ENCODE data around the gene RGS3.
"Not testable (repeated sequence)": the region's sequence is repeated elsewhere in the genome, so short reads cannot be mapped to it uniquely, and the experiment has no call there.

Gene RGS3

GRCh38 chr9:113548221-113549041 is 84.9 kb downstream of the RGS3 start:
- DNase-seq (ENCODE audit: low spot score): no peak

DNA sequence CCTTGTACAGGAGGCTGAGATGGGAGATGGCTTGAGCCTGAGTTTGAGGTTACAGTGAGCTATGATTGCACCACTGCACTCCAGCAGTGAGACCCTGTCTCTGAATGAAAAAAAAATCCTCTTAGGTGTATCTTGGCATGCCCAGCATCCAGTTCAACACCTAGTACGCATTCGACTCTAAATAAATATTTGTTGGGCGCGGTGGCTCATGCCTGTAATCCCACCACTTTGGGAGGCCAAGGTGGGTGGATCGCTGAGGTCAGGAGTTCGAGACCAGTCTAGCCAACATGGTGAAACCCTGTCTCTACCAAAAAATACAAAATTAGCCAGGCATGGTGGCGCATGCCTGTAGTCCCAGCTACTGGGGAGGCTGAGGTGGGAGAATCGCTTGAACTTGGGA is 86.4 kb downstream of the RGS3 start:
- DNase-seq (ENCODE audit: low spot score): not testable (repeated sequence)

GRCh38 chr9:113556877-113557593 is 93.5 kb downstream of the RGS3 start:
- DNase-seq (ENCODE audit: low spot score): no peak

- no peak for DNase-seq (ENCODE audit: low spot score)
Measured at GRCh38 chr9:113558632-113559502, 95.3 kb downstream of the RGS3 start.

DNA sequence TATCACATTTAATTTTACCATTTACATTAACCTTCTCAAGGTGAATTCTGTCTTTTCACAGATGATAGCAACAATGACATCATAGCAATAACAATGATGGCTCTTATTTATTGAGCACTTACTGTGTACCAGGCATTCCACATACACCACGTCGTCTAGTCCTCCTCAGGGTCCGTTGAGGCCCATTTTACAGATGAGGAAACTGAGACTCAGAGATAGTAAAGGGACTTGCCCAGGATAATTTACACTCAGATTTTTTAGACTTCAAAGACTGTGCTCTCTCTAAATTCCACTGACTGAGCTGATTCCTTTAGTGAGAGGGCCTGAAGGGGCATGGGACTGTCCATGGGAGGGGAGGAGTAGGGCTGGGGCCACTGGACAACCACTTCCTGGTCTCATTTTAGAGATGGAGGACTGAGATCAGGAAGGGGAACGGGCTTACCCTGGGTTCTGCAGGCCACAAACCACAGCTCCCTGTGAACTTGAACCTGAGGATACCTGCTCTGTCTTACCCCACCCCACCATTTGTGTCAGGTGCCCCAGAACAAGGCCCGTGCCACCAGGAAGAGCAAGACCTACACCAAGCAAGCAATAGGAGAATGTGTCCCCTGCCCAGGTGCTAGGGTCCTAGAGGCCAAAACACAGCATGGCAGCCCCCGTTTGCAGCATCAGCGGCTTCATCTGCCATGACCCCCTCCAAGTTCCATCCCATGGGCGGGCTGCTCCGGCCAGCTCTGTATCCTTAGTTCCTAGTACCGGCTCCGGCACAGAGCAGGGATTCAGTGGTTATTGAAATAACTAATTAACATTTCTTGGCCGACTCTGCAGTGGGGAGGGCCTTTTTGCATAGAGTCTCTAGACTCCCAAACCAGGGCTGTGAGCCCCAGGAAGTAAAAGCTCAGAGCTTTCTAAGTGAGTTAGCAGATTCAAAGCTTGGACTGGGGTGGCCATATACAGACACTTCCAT is 96.6 kb downstream of the RGS3 start:
- no peak for DNase-seq (ENCODE audit: low spot score)

GRCh38 chr9:113562653-113563381 is 99.3 kb downstream of the RGS3 start:
- DNase-seq (ENCODE audit: low spot score): no peak

- DNase-seq (ENCODE audit: low spot score): no peak
Measured at GRCh38 chr9:113563826-113564497, 100.4 kb downstream of the RGS3 start.

DNA sequence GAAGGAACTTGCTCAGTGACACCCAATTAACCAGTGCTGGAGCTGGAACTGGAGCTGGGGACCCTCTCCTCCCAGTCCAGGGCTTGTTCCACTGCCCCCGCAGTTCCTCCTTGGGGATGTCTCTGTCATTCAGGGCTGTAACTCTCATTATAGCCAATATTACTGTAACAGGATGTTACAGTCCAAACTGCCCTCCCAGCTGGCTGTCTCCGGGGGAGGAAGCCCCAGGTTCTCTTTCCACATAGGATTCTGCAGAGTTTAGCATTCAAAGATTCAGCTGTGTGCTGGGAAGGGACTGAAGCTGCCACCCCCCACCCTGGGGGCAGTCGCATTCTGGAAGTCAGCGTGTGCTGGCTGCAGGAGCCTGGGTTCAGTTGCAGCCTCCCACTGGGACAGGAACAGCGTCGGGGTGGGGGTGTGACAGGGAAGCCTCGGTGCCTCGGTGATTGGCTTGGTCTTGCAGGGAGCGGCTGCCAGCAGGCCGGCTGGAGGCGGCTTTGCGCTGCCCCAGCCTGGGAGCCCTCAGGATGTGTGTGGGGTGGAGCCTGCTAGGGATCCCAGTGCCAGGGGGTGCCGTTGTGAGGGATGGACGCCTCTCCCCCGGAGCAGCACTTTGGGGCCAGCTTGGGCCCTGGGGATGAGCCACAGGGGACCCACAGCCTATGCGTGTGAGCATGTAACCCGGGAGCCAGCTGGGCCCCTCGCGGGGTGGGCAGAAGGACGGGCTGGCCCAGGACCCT is 101.1 kb downstream of the RGS3 start:
- no peak for DNase-seq (ENCODE audit: low spot score)

GRCh38 chr9:113566016-113566711 is 102.6 kb downstream of the RGS3 start:
- no peak for DNase-seq (ENCODE audit: low spot score)

DNA sequence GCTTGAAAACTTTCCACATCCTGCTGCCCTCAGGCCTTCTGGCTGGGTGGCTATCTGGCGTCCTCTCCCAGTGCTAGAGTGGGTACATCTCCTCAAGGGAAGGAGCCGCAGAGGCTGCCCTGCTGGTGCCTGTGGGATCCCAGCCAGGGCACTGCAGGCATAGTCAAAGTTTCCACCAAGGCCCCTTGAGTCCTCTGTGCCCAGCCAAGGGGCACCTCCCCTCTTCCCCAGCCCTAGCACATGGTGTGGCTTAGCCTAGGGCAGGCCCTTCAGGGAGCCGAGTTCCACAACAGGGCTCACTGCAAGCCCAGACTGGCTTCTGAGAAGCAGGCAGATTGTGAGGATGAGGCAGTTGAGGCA is 103.2 kb downstream of the RGS3 start:
- DNase-seq (ENCODE audit: low spot score): no peak

- DNase-seq (ENCODE audit: low spot score): no peak
Measured at GRCh38 chr9:113567361-113568080, 104.0 kb downstream of the RGS3 start.

DNA sequence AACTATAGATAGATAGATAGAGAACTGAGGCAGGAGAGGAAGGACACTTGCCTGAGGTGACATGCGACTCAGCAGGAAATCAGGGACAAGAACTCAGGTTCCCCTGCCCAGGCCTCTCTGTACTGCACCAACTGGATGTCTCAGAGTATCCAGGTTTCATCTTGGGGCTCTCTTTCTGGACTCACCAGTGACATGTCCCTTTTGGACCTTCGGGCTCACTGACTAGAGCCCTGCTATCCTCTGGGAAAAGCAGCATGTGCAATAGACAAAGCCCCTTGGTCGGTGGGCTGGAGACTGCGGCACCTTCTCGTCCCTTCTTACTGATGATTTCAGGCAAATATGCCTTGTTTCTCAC is 104.5 kb downstream of the RGS3 start:
- DNase-seq (ENCODE audit: low spot score): no peak

- DNase-seq (ENCODE audit: low spot score): no peak
Measured at GRCh38 chr9:113568571-113569321, 105.2 kb downstream of the RGS3 start.

GRCh38 chr9:113569472-113570060 is 106.0 kb downstream of the RGS3 start:
- DNase-seq (ENCODE audit: low spot score): no peak

- DNase-seq (ENCODE audit: low spot score): no peak
Measured at GRCh38 chr9:113570106-113570505, 106.6 kb downstream of the RGS3 start.

DNA sequence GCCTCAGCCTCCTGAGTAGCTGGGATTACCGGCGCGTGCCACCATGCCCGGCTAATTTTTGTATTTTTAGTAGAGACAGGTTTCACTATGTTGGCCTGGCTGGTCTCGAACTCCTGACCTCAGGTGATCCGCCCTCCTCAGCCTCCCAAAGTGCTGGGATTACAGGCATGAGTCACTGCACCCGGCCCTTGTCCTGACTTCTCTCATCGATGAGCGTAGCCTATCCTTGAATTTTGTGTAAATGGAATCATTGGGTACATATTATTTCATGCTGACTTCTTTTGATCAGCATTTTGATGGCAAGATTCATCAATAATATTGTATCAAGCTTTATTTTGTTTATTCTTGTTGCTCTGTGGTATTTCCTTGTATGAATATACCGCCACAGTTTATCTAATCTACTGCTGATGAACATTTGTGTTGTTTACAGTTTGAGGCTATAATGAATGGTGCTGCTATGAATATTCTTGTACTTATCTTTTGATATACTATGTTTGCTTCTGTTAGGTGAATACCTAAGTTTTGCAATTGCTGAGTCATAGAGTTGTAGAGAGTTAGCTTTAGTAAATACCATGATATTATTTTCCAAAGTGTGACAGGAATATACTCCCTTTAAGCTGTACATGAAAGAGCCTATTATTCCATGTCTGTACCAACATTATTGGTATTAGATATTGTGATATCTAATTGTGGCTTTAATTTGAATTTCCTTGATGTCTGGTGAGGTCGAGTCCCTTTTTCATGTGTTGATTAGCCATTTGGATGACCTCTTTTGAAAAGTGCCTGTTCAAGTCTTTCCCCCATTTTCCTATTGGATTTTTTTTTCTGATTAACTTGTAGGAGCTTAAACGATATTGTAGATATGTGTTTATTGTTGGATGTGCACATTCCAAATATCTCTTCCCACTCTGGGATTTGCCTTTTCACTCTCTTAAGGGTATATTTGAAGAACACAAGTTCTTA is 107.5 kb downstream of the RGS3 start:
- DNase-seq (ENCODE audit: low spot score): no peak
